ENCODE results near the gene TRIM16.
"Not testable (repeated sequence)": the region's sequence is repeated elsewhere in the genome, so short reads cannot be mapped to it uniquely, and the experiment has no call there.

DNA sequence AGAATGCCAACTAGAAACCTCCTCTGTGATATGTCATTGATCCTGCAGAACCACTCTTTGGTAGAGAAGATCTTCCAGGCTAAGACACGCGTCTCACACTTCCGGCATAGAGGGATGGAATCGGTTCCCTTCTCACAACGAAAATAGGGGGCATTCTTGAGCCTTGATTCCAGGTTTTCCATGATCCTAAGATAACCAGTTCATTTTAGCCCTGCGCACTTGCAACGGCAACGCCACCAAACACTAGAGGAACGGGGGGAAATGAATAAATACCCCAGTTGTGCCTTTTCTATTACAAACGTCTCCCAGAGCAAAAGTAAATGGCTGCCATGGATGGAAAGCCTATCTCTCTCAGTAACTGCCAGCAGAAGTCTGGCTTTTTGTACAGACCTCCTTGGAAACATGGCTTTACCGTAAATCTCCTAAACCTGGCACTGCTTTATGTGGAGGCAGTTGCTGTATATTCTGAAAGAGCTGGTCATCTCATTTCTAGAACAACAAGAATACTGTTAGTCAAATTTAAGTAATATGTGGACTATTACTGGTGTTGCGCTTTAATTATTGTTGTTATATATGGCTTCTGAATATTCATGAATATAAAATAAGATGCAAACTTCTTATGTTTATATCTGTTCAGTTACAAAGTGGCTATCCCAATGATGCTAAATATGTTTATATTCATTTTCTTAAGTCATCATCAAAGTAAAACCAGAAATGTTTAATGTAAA, 64.6 kb downstream of the TRIM16 start, which contains the start of gene FBXW10B:
- TF ChIP-seq, protein P1, sequence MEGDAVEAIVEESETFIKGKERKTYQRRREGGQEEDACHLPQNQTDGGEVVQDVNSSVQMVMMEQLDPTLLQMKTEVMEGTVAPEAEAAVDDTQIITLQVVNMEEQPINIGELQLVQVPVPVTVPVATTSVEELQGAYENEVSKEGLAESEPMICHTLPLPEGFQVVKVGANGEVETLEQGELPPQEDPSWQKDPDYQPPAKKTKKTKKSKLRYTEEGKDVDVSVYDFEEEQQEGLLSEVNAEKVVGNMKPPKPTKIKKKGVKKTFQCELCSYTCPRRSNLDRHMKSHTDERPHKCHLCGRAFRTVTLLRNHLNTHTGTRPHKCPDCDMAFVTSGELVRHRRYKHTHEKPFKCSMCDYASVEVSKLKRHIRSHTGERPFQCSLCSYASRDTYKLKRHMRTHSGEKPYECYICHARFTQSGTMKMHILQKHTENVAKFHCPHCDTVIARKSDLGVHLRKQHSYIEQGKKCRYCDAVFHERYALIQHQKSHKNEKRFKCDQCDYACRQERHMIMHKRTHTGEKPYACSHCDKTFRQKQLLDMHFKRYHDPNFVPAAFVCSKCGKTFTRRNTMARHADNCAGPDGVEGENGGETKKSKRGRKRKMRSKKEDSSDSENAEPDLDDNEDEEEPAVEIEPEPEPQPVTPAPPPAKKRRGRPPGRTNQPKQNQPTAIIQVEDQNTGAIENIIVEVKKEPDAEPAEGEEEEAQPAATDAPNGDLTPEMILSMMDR (conservative IDR thresholded peaks at IDR 0.05; ENCODE audit: low read length) = not testable (repeated sequence)
- not testable (repeated sequence) for TF ChIP-seq EZH2phosphoT487 (IDR thresholded peaks at IDR 0.05; ENCODE audit: borderline replicate concordance)

All from Loucy (cell line).